Spinal cord (tissue), 10 donors: Measurements from ENCODE around the gene ANKS1B. TPM values are rescaled to one million over a fixed set of nuclear protein-coding genes. Genes with fewer than 3 reads are reported as not detected.

ENCODE experiments used
- DNase-seq, 6 donors: peaks; one replicate each; pipeline versions ENCODE4 v3.0.0 to v3.0.0-alpha.2; 2013 to 2015; ENCODE audit warnings: low spot score in 6 of 6, low read depth in 4 of 6
- H3K27ac ChIP-seq: one replicate; pipeline ENCODE4 v1.5.1; 2013; ENCODE audit warnings: low read depth, low read length, control low read depth
- H3K27me3 ChIP-seq: one replicate; pipeline ENCODE4 v1.6.1; 2013; ENCODE audit warnings: low read length; ENCODE audit not compliant: control insufficient read depth, insufficient read depth
- H3K36me3 ChIP-seq: one replicate; pipeline ENCODE4 v1.6.1; 2013; ENCODE audit warnings: low read length; ENCODE audit not compliant: control insufficient read depth, insufficient read depth
- H3K4me1 ChIP-seq: one replicate; pipeline ENCODE4 v1.6.1; 2013; ENCODE audit warnings: low read length; ENCODE audit not compliant: control insufficient read depth, insufficient read depth
- H3K4me3 ChIP-seq: one replicate; pipeline ENCODE4 v1.5.1; 2013; ENCODE audit warnings: low read depth, low read length, control low read depth
- H3K9me3 ChIP-seq: one replicate; pipeline ENCODE4 v1.6.1; 2013; ENCODE audit warnings: low read length; ENCODE audit not compliant: control insufficient read depth, insufficient read depth
- WGBS: methylation state at CpG from one replicate; pipeline ENCODE4 v1.1.5; 2013; ENCODE audit warnings: missing lambda C conversion rate; ENCODE audit not compliant: insufficient coverage; 5-methylcytosine and 5-hydroxymethylcytosine counted together
- polyA plus RNA-seq, 2 donors: library from polyadenylated mRNA; unstranded; fragments of 120-200 nt; gene quantifications; one replicate each; pipeline ENCODE4 v1.2.1, GENCODE V29; 2013; ENCODE audit not compliant: insufficient read length in 2 of 2
- total RNA-seq, 2 donors: library from RNA; depleted of rRNA in 1 of 2; stranded (reverse); fragments of 120-200 nt in 1 of 2; fragments of >200 nt in 1 of 2; gene quantifications; one replicate each; pipeline versions ENCODE4 v1.2.3 to v1.2.4, GENCODE V29; 2013 to 2014
- donor health status: healthy.

The ANKS1B gene
- total and polyA plus RNA-seq, 4 donors: 89.5 to 131 (median 108) TPM

DNA sequence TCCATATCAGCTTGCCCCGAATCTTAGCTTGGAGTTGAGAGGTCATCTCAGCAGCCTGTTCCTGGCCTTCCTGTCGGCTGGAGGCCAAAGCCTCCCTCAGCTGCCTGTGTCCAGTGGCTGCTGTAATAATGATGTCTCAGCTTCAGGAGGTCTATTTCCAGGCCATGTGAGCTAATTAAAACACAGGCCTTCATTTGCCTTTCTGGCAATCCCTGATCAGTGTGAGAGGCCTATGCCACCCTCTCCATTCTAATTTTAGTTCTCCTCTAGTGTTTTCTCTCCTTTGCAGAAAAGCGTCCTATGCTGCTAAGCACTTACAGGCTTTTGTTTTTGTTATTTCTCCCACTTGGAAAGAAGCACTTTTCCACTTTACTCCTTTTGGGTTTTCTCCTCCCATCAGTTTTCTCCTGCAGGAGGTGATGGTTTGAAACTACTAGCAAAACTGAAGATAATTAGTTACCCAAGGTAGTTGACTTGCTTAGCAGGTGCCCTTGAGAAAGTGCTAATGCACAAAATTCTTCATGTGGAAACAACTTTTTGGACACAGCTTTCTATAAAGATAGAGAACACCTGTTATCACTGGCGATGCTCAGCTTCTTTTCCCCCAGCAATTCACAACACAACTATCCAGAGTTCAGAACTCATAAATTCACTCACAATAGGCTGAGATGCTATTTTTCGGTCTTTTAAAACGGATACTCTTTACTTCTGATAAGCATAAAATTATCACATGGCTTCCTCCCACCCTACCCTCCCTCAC is 592.5 kb downstream of the ANKS1B start:
- H3K27ac ChIP-seq: no peak overlapping the region

DNA sequence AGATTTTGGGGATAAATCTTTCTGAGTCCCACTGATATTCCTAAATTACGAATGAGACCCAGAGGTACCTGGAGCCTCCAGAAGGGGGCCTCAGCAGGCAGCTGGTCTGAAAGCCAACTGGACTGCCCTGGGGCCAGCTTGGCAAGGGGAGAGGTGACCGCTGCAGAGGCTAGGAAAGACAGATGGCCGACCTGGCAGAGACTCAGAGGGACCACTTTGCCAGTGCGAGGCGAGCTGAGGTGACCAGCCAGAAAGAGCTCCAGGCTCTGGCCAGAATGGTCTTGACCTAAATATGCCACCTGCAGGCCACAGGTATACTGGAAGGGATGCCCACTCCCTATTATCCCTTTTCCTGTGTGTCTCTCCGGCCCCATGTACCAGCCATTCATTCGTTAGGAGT is 594.0 kb downstream of the ANKS1B start:
- Histone ChIP-seq H3K27ac (no peak overlapping the region), H3K4me3 (no peak overlapping the region), H3K36me3 (no peaks in the 10 kb centered on the region), H3K9me3 (no peaks in the 10 kb centered on the region), H3K27me3 (no peaks in the 10 kb centered on the region), H3K4me1 (no peaks in the 10 kb centered on the region)
- no peak for DNase-seq
- WGBS: 72% methylated on average over 7 of the region's 7 CpGs

More for the DNA sequence above, 592.5 kb downstream of the ANKS1B start:
- no peaks in the 10 kb centered on the region for H3K4me1 ChIP-seq
- WGBS: 92% methylated on average over 3 of the region's 6 CpGs
- no peak for DNase-seq
- no peak overlapping the region for H3K4me3 ChIP-seq
- H3K36me3 ChIP-seq: no peaks in the 10 kb centered on the region
- no peaks in the 10 kb centered on the region for H3K27me3 ChIP-seq
- H3K9me3 ChIP-seq: no peaks in the 10 kb centered on the region

GRCh38 chr12:99389751-99390150 is 595.0 kb downstream of the ANKS1B start:
- Histone ChIP-seq H3K4me1 (no peaks in the 10 kb centered on the region), H3K27me3 (no peaks in the 10 kb centered on the region), H3K4me3 (no peak overlapping the region), H3K9me3 (no peaks in the 10 kb centered on the region), H3K27ac (no peak overlapping the region), H3K36me3 (no peaks in the 10 kb centered on the region)
- no CpG with 5 or more reads among the region's 3 CpGs for WGBS
- DNase-seq: no peak

GRCh38 chr12:99388671-99389195 is 596.0 kb downstream of the ANKS1B start:
- DNase-seq: no peak
- H3K27me3 ChIP-seq: no peaks in the 10 kb centered on the region

GRCh38 chr12:99387661-99388060 is 597.1 kb downstream of the ANKS1B start:
- no peaks in the 10 kb centered on the region for H3K4me1 ChIP-seq
- no peaks in the 10 kb centered on the region for H3K36me3 ChIP-seq
- no peak overlapping the region for H3K4me3 ChIP-seq
- no peaks in the 10 kb centered on the region for H3K9me3 ChIP-seq
- H3K27me3 ChIP-seq: no peaks in the 10 kb centered on the region
- 95% methylated on average over 4 of the region's 4 CpGs for WGBS
- no peak for DNase-seq
- no peak overlapping the region for H3K27ac ChIP-seq

More at GRCh38 chr12:99388671-99389195, 596.0 kb downstream of the ANKS1B start:
- no peak overlapping the region for H3K4me3 ChIP-seq
- 88% methylated on average over 1 of the region's 1 CpG for WGBS
- no peaks in the 10 kb centered on the region for H3K9me3 ChIP-seq
- no peaks in the 10 kb centered on the region for H3K36me3 ChIP-seq
- no peaks in the 10 kb centered on the region for H3K4me1 ChIP-seq
- H3K27ac ChIP-seq: no peak overlapping the region

- Histone ChIP-seq H3K9me3 (no peaks in the 10 kb centered on the region), H3K36me3 (no peaks in the 10 kb centered on the region), H3K27me3 (no peaks in the 10 kb centered on the region), H3K4me1 (no peaks in the 10 kb centered on the region), H3K27ac (no peak overlapping the region), H3K4me3 (no peak overlapping the region)
- no CpG with 5 or more reads among the region's 2 CpGs for WGBS
- no peak for DNase-seq
Observed at GRCh38 chr12:99386907-99387306, 597.8 kb downstream of the ANKS1B start.

DNA sequence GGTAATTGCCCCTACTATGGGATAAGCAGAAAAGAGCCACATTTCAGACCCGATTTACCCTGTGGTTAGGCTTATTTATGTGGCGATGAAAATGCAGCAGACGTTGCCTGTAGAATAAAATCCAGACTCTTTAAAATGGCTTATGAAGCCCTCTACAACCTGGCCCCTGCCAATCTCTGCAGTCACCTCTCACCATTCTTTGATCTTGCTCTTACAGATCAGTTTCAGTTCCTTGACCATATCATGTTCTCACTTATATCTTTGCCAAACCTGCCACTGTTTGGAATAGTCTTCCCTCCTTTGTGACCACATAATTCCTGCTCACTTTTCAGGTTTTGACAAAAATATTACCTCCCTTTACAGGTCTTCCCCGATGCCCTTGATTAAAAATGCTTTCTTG is 601.5 kb downstream of the ANKS1B start:
- H3K36me3 ChIP-seq: no peaks in the 10 kb centered on the region
- no peaks in the 10 kb centered on the region for H3K4me1 ChIP-seq
- H3K4me3 ChIP-seq: no peak overlapping the region
- no peaks in the 10 kb centered on the region for H3K27me3 ChIP-seq
- DNase-seq: no peak
- 96% methylated on average over 4 of the region's 4 CpGs for WGBS
- no peaks in the 10 kb centered on the region for H3K9me3 ChIP-seq
- no peak overlapping the region for H3K27ac ChIP-seq

GRCh38 chr12:99381992-99382391 is 602.7 kb downstream of the ANKS1B start:
- no peaks in the 10 kb centered on the region for H3K27me3 ChIP-seq
- H3K4me1 ChIP-seq: no peaks in the 10 kb centered on the region
- DNase-seq: no peak
- H3K9me3 ChIP-seq: no peaks in the 10 kb centered on the region
- H3K27ac ChIP-seq: no peak overlapping the region
- WGBS: 67% methylated on average over 1 of the region's 2 CpGs
- H3K36me3 ChIP-seq: no peaks in the 10 kb centered on the region
- H3K4me3 ChIP-seq: no peak overlapping the region

- DNase-seq: no peak
- Histone ChIP-seq H3K27ac (no peak overlapping the region), H3K9me3 (no peaks in the 10 kb centered on the region), H3K4me1 (no peaks in the 10 kb centered on the region), H3K4me3 (no peak overlapping the region), H3K27me3 (no peaks in the 10 kb centered on the region), H3K36me3 (no peaks in the 10 kb centered on the region)
- WGBS: 100% methylated on average over 1 of the region's 1 CpG
Observed at GRCh38 chr12:99380701-99381100, 604.0 kb downstream of the ANKS1B start.

- no peak overlapping the region for H3K4me3 ChIP-seq
- H3K27ac ChIP-seq: no peak overlapping the region
- no peaks in the 10 kb centered on the region for H3K9me3 ChIP-seq
- DNase-seq: no peak
- no peaks in the 10 kb centered on the region for H3K27me3 ChIP-seq
- H3K36me3 ChIP-seq: no peaks in the 10 kb centered on the region
- no peaks in the 10 kb centered on the region for H3K4me1 ChIP-seq
- WGBS: 86% methylated on average over 1 of the region's 1 CpG
Observed at GRCh38 chr12:99374023-99374422, 610.7 kb downstream of the ANKS1B start.
